Testis (tissue), 2 donors: ENCODE measurements around the gene OR4C3.

Experiments used
- CTCF ChIP-seq, 3 experiments: fragments of 450-650 bp in 2 of 3; fragments of 200-600 bp in 1 of 3; sonication (generic) in 1 of 3; IDR thresholded peaks; one replicate each; pipeline ENCODE4 v1.5.1; 2016 to 2019; ENCODE audit warnings: antibody characterized with exemption in 3 of 3, mild to moderate bottlenecking in 2 of 3, moderate library complexity in 1 of 3
- POLR2A ChIP-seq: fragments of 450-650 bp; IDR thresholded peaks from one replicate; pipeline ENCODE4 v1.6.1; 2017; ENCODE audit warnings: antibody characterized with exemption, mild to moderate bottlenecking, moderate library complexity

DNA sequence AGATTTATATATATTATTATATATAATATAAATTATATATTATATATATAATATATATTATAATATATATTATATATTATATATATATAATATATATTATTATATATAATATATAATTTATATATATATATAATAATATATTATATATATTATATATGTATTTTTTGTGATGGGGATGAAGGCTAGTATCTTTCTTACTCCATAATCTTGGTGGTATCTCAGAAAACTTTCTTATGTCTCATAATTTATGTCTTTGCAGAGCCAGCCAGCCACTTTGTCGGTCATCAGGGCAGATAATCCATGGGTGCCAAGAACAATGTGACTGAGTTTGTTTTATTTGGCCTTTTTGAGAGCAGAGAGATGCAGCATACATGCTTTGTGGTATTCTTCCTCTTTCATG, 18.8 kb upstream of the OR4C3 start, which contains the start of gene OR4S1:
- TF ChIP-seq POLR2A (no peak), CTCF (IDR thresholded peaks at IDR 0.05) (no peak)
